ENCODE data around the gene DGKI. TPM values are rescaled to one million over a fixed set of nuclear protein-coding genes. Genes with fewer than 3 reads are reported as not detected.

The DGKI gene
- total and polyA plus RNA-seq, 2 experiments from 2014 or later, result 0.16 to 1.0 TPM

DNA sequence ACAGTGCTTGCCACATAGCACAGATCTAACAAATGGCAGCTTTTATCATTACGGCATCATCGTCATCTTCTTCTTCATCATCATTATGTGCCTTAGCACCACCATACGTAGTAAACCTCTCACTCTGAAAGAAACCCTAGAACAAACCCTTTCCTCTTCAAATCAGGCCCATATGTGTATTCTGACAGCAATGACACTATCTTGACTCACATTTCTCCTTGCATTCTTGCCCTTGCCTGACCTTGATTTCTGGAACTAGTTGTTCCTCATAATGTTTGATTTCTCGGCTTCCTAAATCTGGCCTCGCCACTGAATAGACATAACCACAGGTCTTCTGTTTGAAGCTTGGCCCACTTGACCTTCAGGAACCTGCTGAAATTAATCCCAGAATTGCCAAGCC, 115.3 kb downstream of the DGKI start:
- no peaks in the 10 kb centered on the region for H3F3A ChIP-seq (replicated peaks; ENCODE audit: low read depth)
- ATAC-seq, result no peak
- H3K9me2 ChIP-seq (ENCODE audit: insufficient read depth), result peaks cover 21% of the 10 kb centered on the region; the same call in 1 of the 2 replicates
- no peak overlapping the region for H3K27ac ChIP-seq (ENCODE audit: low read depth)
- no peak overlapping the region for H3K4me3 Mint-ChIP-seq
- no peak overlapping the region for H3K4me2 ChIP-seq
- H2AFZ ChIP-seq, result no peak overlapping the region
- no peaks in the 10 kb centered on the region for H3K27me3 ChIP-seq (ENCODE audit: insufficient read depth)
- peaks cover 6% of the 10 kb centered on the region; the same call in 2 of the 3 replicates for H3K4me1 Mint-ChIP-seq
- TF ChIP-seq STAT1 (IDR thresholded peaks at IDR 0.05; ENCODE audit: unreplicated experiment) (no peak), JUNB (IDR thresholded peaks at IDR 0.05; ENCODE audit: unreplicated experiment) (no peak), EZH2phosphoT487 (IDR thresholded peaks at IDR 0.05; ENCODE audit: unreplicated experiment) (no peak)
- TF ChIP-seq, protein P1, sequence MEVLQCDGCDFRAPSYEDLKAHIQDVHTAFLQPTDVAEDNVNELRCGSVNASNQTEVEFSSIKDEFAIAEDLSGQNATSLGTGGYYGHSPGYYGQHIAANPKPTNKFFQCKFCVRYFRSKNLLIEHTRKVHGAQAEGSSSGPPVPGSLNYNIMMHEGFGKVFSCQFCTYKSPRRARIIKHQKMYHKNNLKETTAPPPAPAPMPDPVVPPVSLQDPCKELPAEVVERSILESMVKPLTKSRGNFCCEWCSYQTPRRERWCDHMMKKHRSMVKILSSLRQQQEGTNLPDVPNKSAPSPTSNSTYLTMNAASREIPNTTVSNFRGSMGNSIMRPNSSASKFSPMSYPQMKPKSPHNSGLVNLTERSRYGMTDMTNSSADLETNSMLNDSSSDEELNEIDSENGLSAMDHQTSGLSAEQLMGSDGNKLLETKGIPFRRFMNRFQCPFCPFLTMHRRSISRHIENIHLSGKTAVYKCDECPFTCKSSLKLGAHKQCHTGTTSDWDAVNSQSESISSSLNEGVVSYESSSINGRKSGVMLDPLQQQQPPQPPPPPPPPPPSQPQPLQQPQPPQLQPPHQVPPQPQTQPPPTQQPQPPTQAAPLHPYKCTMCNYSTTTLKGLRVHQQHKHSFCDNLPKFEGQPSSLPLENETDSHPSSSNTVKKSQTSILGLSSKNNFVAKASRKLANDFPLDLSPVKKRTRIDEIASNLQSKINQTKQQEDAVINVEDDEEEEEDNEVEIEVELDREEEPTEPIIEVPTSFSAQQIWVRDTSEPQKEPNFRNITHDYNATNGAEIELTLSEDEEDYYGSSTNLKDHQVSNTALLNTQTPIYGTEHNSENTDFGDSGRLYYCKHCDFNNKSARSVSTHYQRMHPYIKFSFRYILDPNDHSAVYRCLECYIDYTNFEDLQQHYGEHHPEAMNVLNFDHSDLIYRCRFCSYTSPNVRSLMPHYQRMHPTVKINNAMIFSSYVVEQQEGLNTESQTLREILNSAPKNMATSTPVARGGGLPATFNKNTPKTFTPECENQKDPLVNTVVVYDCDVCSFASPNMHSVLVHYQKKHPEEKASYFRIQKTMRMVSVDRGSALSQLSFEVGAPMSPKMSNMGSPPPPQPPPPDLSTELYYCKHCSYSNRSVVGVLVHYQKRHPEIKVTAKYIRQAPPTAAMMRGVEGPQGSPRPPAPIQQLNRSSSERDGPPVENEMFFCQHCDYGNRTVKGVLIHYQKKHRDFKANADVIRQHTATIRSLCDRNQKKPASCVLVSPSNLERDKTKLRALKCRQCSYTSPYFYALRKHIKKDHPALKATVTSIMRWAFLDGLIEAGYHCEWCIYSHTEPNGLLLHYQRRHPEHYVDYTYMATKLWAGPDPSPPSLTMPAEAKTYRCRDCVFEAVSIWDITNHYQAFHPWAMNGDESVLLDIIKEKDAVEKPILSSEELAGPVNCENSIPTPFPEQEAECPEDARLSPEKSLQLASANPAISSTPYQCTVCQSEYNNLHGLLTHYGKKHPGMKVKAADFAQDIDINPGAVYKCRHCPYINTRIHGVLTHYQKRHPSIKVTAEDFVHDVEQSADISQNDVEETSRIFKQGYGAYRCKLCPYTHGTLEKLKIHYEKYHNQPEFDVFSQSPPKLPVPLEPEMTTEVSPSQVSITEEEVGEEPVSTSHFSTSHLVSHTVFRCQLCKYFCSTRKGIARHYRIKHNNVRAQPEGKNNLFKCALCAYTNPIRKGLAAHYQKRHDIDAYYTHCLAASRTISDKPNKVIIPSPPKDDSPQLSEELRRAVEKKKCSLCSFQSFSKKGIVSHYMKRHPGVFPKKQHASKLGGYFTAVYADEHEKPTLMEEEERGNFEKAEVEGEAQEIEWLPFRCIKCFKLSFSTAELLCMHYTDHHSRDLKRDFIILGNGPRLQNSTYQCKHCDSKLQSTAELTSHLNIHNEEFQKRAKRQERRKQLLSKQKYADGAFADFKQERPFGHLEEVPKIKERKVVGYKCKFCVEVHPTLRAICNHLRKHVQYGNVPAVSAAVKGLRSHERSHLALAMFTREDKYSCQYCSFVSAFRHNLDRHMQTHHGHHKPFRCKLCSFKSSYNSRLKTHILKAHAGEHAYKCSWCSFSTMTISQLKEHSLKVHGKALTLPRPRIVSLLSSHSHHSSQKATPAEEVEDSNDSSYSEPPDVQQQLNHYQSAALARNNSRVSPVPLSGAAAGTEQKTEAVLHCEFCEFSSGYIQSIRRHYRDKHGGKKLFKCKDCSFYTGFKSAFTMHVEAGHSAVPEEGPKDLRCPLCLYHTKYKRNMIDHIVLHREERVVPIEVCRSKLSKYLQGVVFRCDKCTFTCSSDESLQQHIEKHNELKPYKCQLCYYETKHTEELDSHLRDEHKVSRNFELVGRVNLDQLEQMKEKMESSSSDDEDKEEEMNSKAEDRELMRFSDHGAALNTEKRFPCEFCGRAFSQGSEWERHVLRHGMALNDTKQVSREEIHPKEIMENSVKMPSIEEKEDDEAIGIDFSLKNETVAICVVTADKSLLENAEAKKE (CRISPR knock-in tag; IDR thresholded peaks at IDR 0.05), result no peak
- H3K9me3 Mint-ChIP-seq, result no peaks in the 10 kb centered on the region
- no peak overlapping the region for H3K27ac Mint-ChIP-seq
- no peaks in the 10 kb centered on the region for H3K4me1 ChIP-seq (ENCODE audit: insufficient read depth)
- no peaks in the 10 kb centered on the region for H3K79me2 ChIP-seq (replicated peaks; ENCODE audit: insufficient read depth)
- no peak for DNase-seq (ENCODE audit: low spot score)
- no peaks in the 10 kb centered on the region for H3K27me3 Mint-ChIP-seq (ENCODE audit: insufficient read depth, low read depth, poor library complexity)
- H4K20me1 ChIP-seq (replicated peaks; ENCODE audit: insufficient read depth), result no peaks in the 10 kb centered on the region
- H3K36me3 Mint-ChIP-seq (ENCODE audit: low read depth), result no peaks in the 10 kb centered on the region
- H3K36me3 ChIP-seq (ENCODE audit: insufficient read depth), result no peaks in the 10 kb centered on the region
- no peak overlapping the region for H3K4me3 ChIP-seq

DNA sequence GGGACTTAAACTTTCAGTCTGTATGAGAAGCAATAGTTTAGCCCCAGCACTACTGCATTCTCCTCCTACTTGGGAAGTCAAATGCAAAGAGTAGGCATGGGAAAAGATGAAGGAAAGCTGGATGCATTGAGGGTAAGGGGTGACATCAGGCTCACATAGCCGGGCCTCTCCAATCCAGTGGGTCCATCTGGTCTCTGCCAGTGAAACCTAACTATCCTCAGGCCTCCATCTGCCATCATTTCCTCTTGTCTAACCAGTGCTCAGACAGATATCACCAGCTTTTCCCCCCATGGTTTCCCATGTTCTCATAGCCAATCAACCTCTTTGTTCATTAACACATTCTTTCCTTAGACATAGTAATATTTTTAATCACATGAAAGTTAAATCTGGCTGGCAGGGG, 118.3 kb downstream of the DGKI start:
- Histone ChIP-seq H4K20me1 (replicated peaks; ENCODE audit: insufficient read depth) (no peaks in the 10 kb centered on the region), H3K36me3 (ENCODE audit: insufficient read depth) (no peaks in the 10 kb centered on the region), H3K9me2 (ENCODE audit: insufficient read depth) (peaks cover 25% of the 10 kb centered on the region), H3K79me2 (replicated peaks; ENCODE audit: insufficient read depth) (no peaks in the 10 kb centered on the region), H3K4me1 (ENCODE audit: insufficient read depth) (peaks cover 13% of the 10 kb centered on the region), H3K4me3 (no peak overlapping the region), H3K27ac (ENCODE audit: low read depth) (no peak overlapping the region), H3F3A (replicated peaks; ENCODE audit: low read depth) (no peaks in the 10 kb centered on the region), H2AFZ (no peak overlapping the region), H3K27me3 (ENCODE audit: insufficient read depth) (no peaks in the 10 kb centered on the region), H3K4me2 (no peak overlapping the region)
- Mint-ChIP-seq H3K4me1 (peaks cover 17% of the 10 kb centered on the region), H3K36me3 (ENCODE audit: low read depth) (peaks cover 4% of the 10 kb centered on the region; the same call in 1 of the 3 replicates), H3K9me3 (no peaks in the 10 kb centered on the region), H3K27ac (no peak overlapping the region), H3K27me3 (ENCODE audit: insufficient read depth, low read depth, poor library complexity) (peaks cover 2% of the 10 kb centered on the region), H3K4me3 (no peak overlapping the region)
- ATAC-seq, result no peak
- no peak for DNase-seq (ENCODE audit: low spot score)
- no peak for TF ChIP-seq STAT1 (IDR thresholded peaks at IDR 0.05; ENCODE audit: unreplicated experiment)
- TF ChIP-seq EZH2phosphoT487 (IDR thresholded peaks at IDR 0.05; ENCODE audit: unreplicated experiment), result no peak
- no peak for TF ChIP-seq JUNB (IDR thresholded peaks at IDR 0.05; ENCODE audit: unreplicated experiment)
- TF ChIP-seq, protein P2, sequence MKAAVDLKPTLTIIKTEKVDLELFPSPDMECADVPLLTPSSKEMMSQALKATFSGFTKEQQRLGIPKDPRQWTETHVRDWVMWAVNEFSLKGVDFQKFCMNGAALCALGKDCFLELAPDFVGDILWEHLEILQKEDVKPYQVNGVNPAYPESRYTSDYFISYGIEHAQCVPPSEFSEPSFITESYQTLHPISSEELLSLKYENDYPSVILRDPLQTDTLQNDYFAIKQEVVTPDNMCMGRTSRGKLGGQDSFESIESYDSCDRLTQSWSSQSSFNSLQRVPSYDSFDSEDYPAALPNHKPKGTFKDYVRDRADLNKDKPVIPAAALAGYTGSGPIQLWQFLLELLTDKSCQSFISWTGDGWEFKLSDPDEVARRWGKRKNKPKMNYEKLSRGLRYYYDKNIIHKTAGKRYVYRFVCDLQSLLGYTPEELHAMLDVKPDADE (IDR thresholded peaks at IDR 0.05), result no peak
- no peak for TF ChIP-seq NANOG (IDR thresholded peaks at IDR 0.05; ENCODE audit: borderline replicate concordance)
- TF ChIP-seq POLR2AphosphoS5 (IDR thresholded peaks at IDR 0.05; ENCODE audit: low read depth), result no peak
- no peak for TF ChIP-seq EZH2 (IDR thresholded peaks at IDR 0.05; ENCODE audit: low read depth, unreplicated experiment)

Data from GM23338 (cell line).